RPMI8226 (cell line): Measurements from ENCODE around the gene BLOC1S1.

Source experiments
- DNase-seq: peaks from one replicate; pipeline ENCODE4 v3.0.0-alpha.2; 2015

Gene BLOC1S1

GRCh38 chr12:55728939-55729818 is 13.3 kb downstream of the BLOC1S1 start, which contains the start of gene CD63:
Gene CD63, minus strand, starts transcription at chr12:55729009. Its CDS starts 668 bp downstream, at chr12:55728341.
- DNase-seq: peak; percentile 76

- DNase-seq: peak; percentile 23
Measured at GRCh38 chr12:55729819-55730818, 14.3 kb downstream of the BLOC1S1 start.

GRCh38 chr12:55732288-55732687 is 16.4 kb downstream of the BLOC1S1 start:
- DNase-seq: no peak

GRCh38 chr12:55733021-55733555 is 17.2 kb downstream of the BLOC1S1 start:
- DNase-seq: no peak

- no peak for DNase-seq
Measured at GRCh38 chr12:55733858-55734257, 18.0 kb downstream of the BLOC1S1 start.

GRCh38 chr12:55734595-55734994 is 18.7 kb downstream of the BLOC1S1 start:
- DNase-seq: no peak

- no peak for DNase-seq
Measured at GRCh38 chr12:55736076-55736475, 20.2 kb downstream of the BLOC1S1 start.

- peak; percentile 70 for DNase-seq
Measured at GRCh38 chr12:55736780-55737580, 21.1 kb downstream of the BLOC1S1 start.

GRCh38 chr12:55737581-55738122 is 21.8 kb downstream of the BLOC1S1 start:
- peak; percentile 26 for DNase-seq

GRCh38 chr12:55738123-55739024 is 22.5 kb downstream of the BLOC1S1 start:
- DNase-seq: peak; percentile 91

GRCh38 chr12:55739025-55739378 is 23.2 kb downstream of the BLOC1S1 start:
- DNase-seq: no peak

- no peak for DNase-seq
Measured at GRCh38 chr12:55741931-55742680, 26.3 kb downstream of the BLOC1S1 start.

- peak; percentile 86 for DNase-seq
Measured at GRCh38 chr12:55742719-55743405, 27.0 kb downstream of the BLOC1S1 start, which contains the start of gene GDF11. Gene GDF11, plus strand, starts transcription at chr12:55743122. Its CDS starts 195 bp downstream, at chr12:55743317.

GRCh38 chr12:55743406-55744339 is 27.8 kb downstream of the BLOC1S1 start:
- DNase-seq: peak; percentile 80

GRCh38 chr12:55744340-55745030 is 28.6 kb downstream of the BLOC1S1 start:
- DNase-seq: no peak

- DNase-seq: no peak
Measured at GRCh38 chr12:55745361-55746173, 29.7 kb downstream of the BLOC1S1 start.
